K562 (cell line): ENCODE data around the gene PPARG. TPM values are rescaled to one million over a fixed set of nuclear protein-coding genes. Genes with fewer than 3 reads are reported as not detected.
"Not testable (repeated sequence)": the region's sequence is repeated elsewhere in the genome, so short reads cannot be mapped to it uniquely, and the experiment has no call there.

Experiments
- ATAC-seq: fragments of 200-7000 bp; cut with Tn5 transposase; 3 replicates; pipeline ENCODE4 v1.9.1; 2020; ENCODE audit warnings: moderate library complexity
- BruUV-seq: library from RNA; stranded (reverse); fragments of 400-500 nt; replicated peaks from 2 replicates; lab custom pipeline; 2021; lab: Mats Ljungman, UMichigan
- CTCF ChIA-PET: fragments of 300-600 bp; formaldehyde crosslinking; extraction: SDS; loops from one replicate; lab custom pipeline; 2021; ENCODE audit warnings: low intra/inter-chr PET ratio; lab: Yijun Ruan, JAX
- POLR2A ChIA-PET: fragments of 300-600, 350-650 bp; sonication (Branson Sonifier 250); formaldehyde crosslinking; extraction: SDS; loops from one replicate; lab custom pipeline; 2021; ENCODE audit warnings: antibody characterized with exemption, inconsistent platforms; lab: Yijun Ruan, JAX
- DNase-seq, 4 experiments: peaks; one replicate each; pipeline versions ENCODE4 v3.0.0 to v3.0.0-alpha.2; 2011 to 2018; ENCODE audit warnings: low spot score in 3 of 4, mixed read lengths in 3 of 4; ENCODE audit errors: extremely low read depth in 1 of 4
- FAIRE-seq: peaks from 2 replicates; lab custom pipeline; 2011; peaks lifted over from hg19 to GRCh38; lab: Jason Lieb, UNC
- H2AFZ ChIP-seq: 2 replicates; pipeline ENCODE4 v1.6.0; 2011; ENCODE audit warnings: low read depth, low read length, control low read depth, inconsistent platforms
- H3K27ac ChIP-seq: fragments of 200-600 bp; 3 replicates; pipeline ENCODE4 v1.8.0; 2011; ENCODE audit warnings: low read depth, mild to moderate bottlenecking, control low read depth, inconsistent platforms, low read length, moderate library complexity, mixed read lengths; ENCODE audit errors: extremely low read depth
- H3K27me3 ChIP-seq, 2 experiments: fragments of 300-600 bp in 1 of 2; 2 replicates in 1 of 2; 3 replicates in 1 of 2; pipeline versions ENCODE4 v1.6.0 to v1.8.0; 2011; ENCODE audit warnings: inconsistent platforms in 2 of 2, low read length in 2 of 2, mild to moderate bottlenecking in 1 of 2, mixed read lengths in 1 of 2, moderate library complexity in 1 of 2; ENCODE audit not compliant: control insufficient read depth in 2 of 2, insufficient read depth in 2 of 2
- H3K36me3 ChIP-seq: fragments of 300-600 bp; 3 replicates; pipeline ENCODE4 v1.8.0; 2011; ENCODE audit warnings: mild to moderate bottlenecking, low read length, inconsistent platforms; ENCODE audit not compliant: control insufficient read depth, insufficient read depth
- H3K4me1 ChIP-seq, 2 experiments: fragments of 200-600 bp in 1 of 2; replicated peaks in 1 of 2; 2 replicates in 1 of 2; 3 replicates in 1 of 2; pipeline versions ENCODE4 v1.5.1 to v1.8.0; 2011; ENCODE audit warnings: inconsistent platforms in 2 of 2, low read length in 2 of 2, mild to moderate bottlenecking in 1 of 2, mixed read lengths in 1 of 2, moderate library complexity in 1 of 2; ENCODE audit not compliant: control insufficient read depth in 2 of 2, insufficient read depth in 2 of 2
- H3K4me2 ChIP-seq: 2 replicates; pipeline ENCODE4 v1.6.1; 2011; ENCODE audit warnings: low read length, control low read depth, inconsistent platforms, mixed read lengths; ENCODE audit not compliant: insufficient read depth
- H3K4me3 ChIP-seq: fragments of 200-600 bp; sonication (generic), shearing (Covaris generic); 2 replicates; pipeline ENCODE4 v1.5.1; 2016; ENCODE audit warnings: control low read depth, inconsistent platforms
- H3K79me2 ChIP-seq: fragments of 200-600 bp; 3 replicates; pipeline ENCODE4 v1.8.0; 2011; ENCODE audit warnings: low read length, inconsistent platforms; ENCODE audit not compliant: control insufficient read depth, insufficient read depth
- H3K9ac ChIP-seq, 2 experiments: 2 replicates each; pipeline versions ENCODE4 v1.6.0 to v1.6.1; 2011; ENCODE audit warnings: low read depth in 2 of 2, low read length in 2 of 2, control low read depth in 1 of 2, inconsistent platforms in 1 of 2, mild to moderate bottlenecking in 1 of 2, mixed read lengths in 1 of 2; ENCODE audit not compliant: insufficient read depth in 1 of 2
- H3K9me1 ChIP-seq: one replicate; pipeline ENCODE4 v1.6.0; 2011; ENCODE audit warnings: inconsistent platforms, mild to moderate bottlenecking, low read length, moderate library complexity; ENCODE audit not compliant: control insufficient read depth, insufficient read depth
- H3K9me3 ChIP-seq: replicated peaks from 2 replicates; pipeline ENCODE4 v1.5.1; 2011; ENCODE audit warnings: low read depth, low read length, inconsistent platforms; ENCODE audit not compliant: control insufficient read depth, insufficient read depth
- H4K20me1 ChIP-seq: replicated peaks from 2 replicates; pipeline ENCODE4 v1.6.1; 2011; ENCODE audit warnings: low read length, inconsistent platforms, mixed read lengths; ENCODE audit not compliant: control insufficient read depth, insufficient read depth
- WGBS: fragments of 100-300 bp; shearing (Covaris generic); methylation state at CpG from one replicate; pipeline ENCODE4 v1.1.6; 2016; ENCODE audit warnings: low coverage, mixed read lengths; ENCODE audit not compliant: insufficient coverage; ENCODE audit errors: missing lambda C conversion rate; 5-methylcytosine and 5-hydroxymethylcytosine counted together
- in situ Hi-C: fragments of 300-500 bp; cut with MboI; formaldehyde crosslinking; loops from 4 replicates; pipeline ENCODE4 v1.15.0; 2018; ENCODE audit warnings: inconsistent platforms, mixed read lengths
- intact Hi-C: fragments of 100-400 bp; cut with micrococcal nuclease; formaldehyde crosslinking; loops from 2 replicates; pipeline ENCODE4 v1.14.2; 2022
- polyA plus RNA-seq, 8 experiments: library from polyadenylated mRNA; depleted of rRNA in 4 of 8; stranded (reverse) in 5 of 8; unstranded in 3 of 8; fragments of >200 nt; fragmentation: Nextera tagmentation in 2 of 8; fragmentation: Illumina TruSeq in 1 of 8; extraction: Ambion mirVana in 2 of 8; extraction: Trizol in 1 of 8; gene quantifications; 2 replicates each; pipeline versions ENCODE4 v1.2.1 to v1.2.3, GENCODE V29; 2011 to 2014; ENCODE audit warnings: inconsistent platforms in 1 of 8, missing spikeins in 1 of 8
- total RNA-seq, 7 experiments: library from RNA; depleted of rRNA in 6 of 7; stranded (reverse); fragments of >200 nt in 6 of 7; fragmentation: Illumina TruSeq in 2 of 7; extraction: Trizol in 2 of 7; gene quantifications; 2 replicates each; pipeline versions ENCODE4 v1.2.1 to v1.2.3, GENCODE V29; 2011 to 2021; ENCODE audit warnings: low replicate concordance in 1 of 7
- TF ChIP-seq, protein P1 (sequence below), 3 experiments: IDR thresholded peaks in 2 of 3; conservative IDR thresholded peaks in 1 of 3; 2 replicates each; pipeline ENCODE4 v1.5.1; 2011 to 2012; ENCODE audit warnings: low read length in 3 of 3, mild to moderate bottlenecking in 3 of 3, control low read depth in 2 of 3, improper control_type of control experiment in 1 of 3, inconsistent platforms in 1 of 3, low read depth in 1 of 3, mixed read lengths in 1 of 3, moderate library complexity in 1 of 3; ENCODE audit not compliant: insufficient read depth in 2 of 3

Gene PPARG
- total and polyA plus RNA-seq, 9 of the 15 experiments (the other 6 are each of a cell fraction or from before 2014, with no cell fraction given) = not detected

DNA sequence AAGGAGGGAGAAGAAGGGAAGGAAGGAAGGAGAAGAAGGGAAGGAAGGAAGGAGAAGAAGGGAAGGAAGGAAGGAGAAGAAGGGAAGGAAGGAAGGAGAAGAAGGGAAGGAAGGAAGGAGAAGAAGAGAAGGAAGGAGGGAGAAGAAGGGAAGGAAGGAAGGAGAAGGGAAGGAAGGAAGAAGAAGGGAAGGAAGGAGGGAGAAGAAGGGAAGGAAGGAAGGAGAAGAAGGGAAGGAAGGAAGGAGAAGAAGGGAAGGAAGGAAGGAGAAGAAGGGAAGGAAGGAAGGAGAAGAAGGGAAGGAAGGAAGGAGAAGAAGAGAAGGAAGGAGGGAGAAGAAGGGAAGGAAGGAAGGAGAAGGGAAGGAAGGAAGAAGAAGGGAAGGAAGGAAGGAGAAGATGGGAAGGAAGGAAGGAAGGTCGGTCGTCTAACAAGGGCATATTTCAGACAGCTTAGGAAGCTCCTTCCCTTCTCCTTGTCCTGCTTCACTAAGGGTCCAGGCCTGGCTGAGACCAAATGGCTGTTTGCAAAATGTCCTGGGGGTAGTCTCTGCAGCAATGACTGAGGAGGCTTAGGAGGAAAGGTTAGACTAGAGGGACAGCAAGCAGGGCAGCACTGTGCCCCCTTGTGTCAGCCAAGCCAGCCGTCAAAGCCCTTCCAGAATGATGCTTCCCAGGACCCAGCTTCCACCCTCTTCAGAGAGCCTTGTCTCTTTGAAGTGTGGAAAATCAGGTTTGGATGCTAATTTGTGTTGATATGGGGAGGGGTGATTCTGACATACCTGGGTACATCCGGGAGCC, 159.7 kb downstream of the PPARG start:
- H3K9ac ChIP-seq, in situ Hi-C loops, H3K79me2 ChIP-seq, DNase-seq, H3K4me3 ChIP-seq, H3K9me1 ChIP-seq, FAIRE-seq, H3K9me3 ChIP-seq, POLR2A ChIA-PET, intact Hi-C loops, H3K4me1 ChIP-seq, BruUV-seq, CTCF ChIA-PET, H3K27ac ChIP-seq, H3K36me3 ChIP-seq, H2AFZ ChIP-seq, H4K20me1 ChIP-seq, H3K4me2 ChIP-seq, ATAC-seq: not testable (repeated sequence)
- peaks cover 27 to 32% of the 10 kb centered on the region in 2 experiments for H3K27me3 ChIP-seq
- WGBS = 0% methylated on average over 3 of the region's 4 CpGs
- TF ChIP-seq, protein P1, sequence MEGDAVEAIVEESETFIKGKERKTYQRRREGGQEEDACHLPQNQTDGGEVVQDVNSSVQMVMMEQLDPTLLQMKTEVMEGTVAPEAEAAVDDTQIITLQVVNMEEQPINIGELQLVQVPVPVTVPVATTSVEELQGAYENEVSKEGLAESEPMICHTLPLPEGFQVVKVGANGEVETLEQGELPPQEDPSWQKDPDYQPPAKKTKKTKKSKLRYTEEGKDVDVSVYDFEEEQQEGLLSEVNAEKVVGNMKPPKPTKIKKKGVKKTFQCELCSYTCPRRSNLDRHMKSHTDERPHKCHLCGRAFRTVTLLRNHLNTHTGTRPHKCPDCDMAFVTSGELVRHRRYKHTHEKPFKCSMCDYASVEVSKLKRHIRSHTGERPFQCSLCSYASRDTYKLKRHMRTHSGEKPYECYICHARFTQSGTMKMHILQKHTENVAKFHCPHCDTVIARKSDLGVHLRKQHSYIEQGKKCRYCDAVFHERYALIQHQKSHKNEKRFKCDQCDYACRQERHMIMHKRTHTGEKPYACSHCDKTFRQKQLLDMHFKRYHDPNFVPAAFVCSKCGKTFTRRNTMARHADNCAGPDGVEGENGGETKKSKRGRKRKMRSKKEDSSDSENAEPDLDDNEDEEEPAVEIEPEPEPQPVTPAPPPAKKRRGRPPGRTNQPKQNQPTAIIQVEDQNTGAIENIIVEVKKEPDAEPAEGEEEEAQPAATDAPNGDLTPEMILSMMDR (IDR thresholded peaks at IDR 0.05 in 2 of 3, conservative IDR thresholded peaks at IDR 0.05 in 1 of 3; ENCODE audit: insufficient read depth in 2 of 3, low read depth in 1 of 3, low read length in 3 of 3) = peak in 1 of 3 experiments; percentile 24; a peak in 1 of 6 replicates
